GM19099 (cell line): Measurements from ENCODE around the gene GAREM2.
A peak's percentile ranks its signal among the peaks of the same experiment; 100 is the strongest.

Experiments used
- POLR2A ChIP-seq: IDR thresholded peaks from 3 replicates; pipeline ENCODE4 v1.6.1; 2011; ENCODE audit warnings: low read depth; ENCODE audit not compliant: insufficient read length; ENCODE audit errors: extremely low read depth

Gene GAREM2

GRCh38 chr2:26178746-26179436 lies 6.0 kb downstream of the GAREM2 start:
- no peak for TF ChIP-seq POLR2A

GRCh38 chr2:26179446-26179913 lies 6.6 kb downstream of the GAREM2 start:
- no peak for TF ChIP-seq POLR2A

GRCh38 chr2:26182441-26182840 lies 9.6 kb downstream of the GAREM2 start:
- no peak for TF ChIP-seq POLR2A

- TF ChIP-seq POLR2A: no peak
Measured at GRCh38 chr2:26182887-26183630, 10.2 kb downstream of the GAREM2 start.

GRCh38 chr2:26184121-26184520 lies 11.2 kb downstream of the GAREM2 start:
- TF ChIP-seq POLR2A: no peak

- TF ChIP-seq POLR2A: peak; percentile 68
Measured at GRCh38 chr2:26184555-26185303, 11.8 kb downstream of the GAREM2 start.

GRCh38 chr2:26185304-26185928 lies 12.5 kb downstream of the GAREM2 start:
- TF ChIP-seq POLR2A: no peak

- no peak for TF ChIP-seq POLR2A
Measured at GRCh38 chr2:26185954-26186770, 13.3 kb downstream of the GAREM2 start.

GRCh38 chr2:26187114-26187513 lies 14.2 kb downstream of the GAREM2 start:
- no peak for TF ChIP-seq POLR2A

GRCh38 chr2:26187537-26188104 lies 14.7 kb downstream of the GAREM2 start:
- no peak for TF ChIP-seq POLR2A

- TF ChIP-seq POLR2A: no peak
Measured at GRCh38 chr2:26189123-26189522, 16.2 kb downstream of the GAREM2 start.

- TF ChIP-seq POLR2A: no peak
Measured at GRCh38 chr2:26189751-26190150, 16.9 kb downstream of the GAREM2 start.

- no peak for TF ChIP-seq POLR2A
Measured at GRCh38 chr2:26190369-26190768, 17.5 kb downstream of the GAREM2 start.
